Measurements from ENCODE around the gene C1QTNF4. TPM values are rescaled to one million over a fixed set of nuclear protein-coding genes. Genes with fewer than 3 reads are reported as not detected.
A peak's percentile ranks its signal among the peaks of the same experiment; 100 is the strongest.
"Not testable (repeated sequence)": the region's sequence is repeated elsewhere in the genome, so short reads cannot be mapped to it uniquely, and the experiment has no call there.

Gene C1QTNF4
- total and polyA plus RNA-seq, 8 donors = 0.68 to 8.4 (median 1.3) TPM; not detected in 1

- peaks cover 5 to 11% (median 10%) of the 10 kb centered on the region in 4 donors for H3K4me1 ChIP-seq
- no peak for TF ChIP-seq POLR2A (IDR thresholded peaks at IDR 0.05)
- no peak for TF ChIP-seq CTCF (IDR thresholded peaks at IDR 0.05)
- no peak for TF ChIP-seq POLR2AphosphoS5 (IDR thresholded peaks at IDR 0.05)
- TF ChIP-seq EP300 (IDR thresholded peaks at IDR 0.05) = no peak
- intact Hi-C loops (cut with DNase I; ENCODE audit: low total_unique reads) = no loop called here
- no peak overlapping the region for H3K27ac ChIP-seq
- H3K27me3 ChIP-seq = no peaks in the 10 kb centered on the region
- H3K36me3 ChIP-seq = no peaks in the 10 kb centered on the region
- H3K9me3 ChIP-seq = no peaks in the 10 kb centered on the region
- H3K4me3 ChIP-seq = no peak overlapping the region
- WGBS, 5 donors = 84 to 94% (median 88%) methylated on average over 2 of the region's 2 CpGs
- no peak for DNase-seq
Observed at GRCh38 chr11:47560426-47560825, 33.8 kb downstream of the C1QTNF4 start.

DNA sequence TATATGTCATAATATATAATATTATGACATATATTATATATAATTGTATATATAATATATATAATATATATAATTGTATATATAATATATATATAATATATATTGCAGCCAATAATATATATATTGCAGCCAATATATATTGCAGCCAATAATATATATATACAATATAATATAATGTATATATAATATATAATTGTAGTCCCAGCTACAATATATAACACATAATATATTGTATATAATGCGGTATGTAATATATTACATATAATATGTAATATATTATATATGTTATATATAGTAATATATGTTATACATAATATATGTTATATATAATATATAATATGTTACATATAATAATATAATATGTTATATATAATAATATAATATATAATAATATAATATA is 35.5 kb downstream of the C1QTNF4 start:
- no peaks in the 10 kb centered on the region for H3K36me3 ChIP-seq
- H3K27ac ChIP-seq = no peak overlapping the region
- DNase-seq = no peak
- 96 to 100% (median 100%) methylated on average over 1 of the region's 1 CpG for WGBS, 5 donors
- H3K27me3 ChIP-seq = no peaks in the 10 kb centered on the region
- intact Hi-C loops (cut with DNase I; ENCODE audit: low total_unique reads) = no loop called here
- H3K4me1 ChIP-seq = peaks cover 0 to 4% (median under 1%) of the 10 kb centered on the region in 4 donors
- no peaks in the 10 kb centered on the region for H3K9me3 ChIP-seq
- H3K4me3 ChIP-seq = no peak overlapping the region
- TF ChIP-seq POLR2AphosphoS5 (IDR thresholded peaks at IDR 0.05) = no peak
- TF ChIP-seq EP300 (IDR thresholded peaks at IDR 0.05) = no peak
- no peak for TF ChIP-seq POLR2A (IDR thresholded peaks at IDR 0.05)
- TF ChIP-seq CTCF (IDR thresholded peaks at IDR 0.05) = no peak

DNA sequence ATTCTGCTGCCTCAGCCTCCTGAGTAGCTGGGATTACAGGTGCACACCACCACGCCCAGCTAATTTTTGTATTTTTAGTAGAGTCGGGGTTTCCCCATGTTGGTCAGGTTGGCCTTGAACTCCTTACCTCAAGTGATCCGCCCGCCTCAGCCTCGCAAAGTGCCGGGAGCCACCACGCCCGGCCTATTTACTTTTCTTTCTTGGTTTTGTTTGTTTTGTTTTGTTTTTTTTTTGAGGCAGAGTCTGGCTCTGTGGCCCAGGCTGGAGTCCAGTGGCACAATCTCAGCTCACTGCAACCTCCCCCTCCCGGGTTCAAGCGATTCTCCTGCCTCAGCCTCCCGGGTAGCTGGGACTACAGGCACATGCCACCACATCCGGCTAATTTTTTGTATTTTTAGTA is 37.2 kb downstream of the C1QTNF4 start:
- H3K27ac ChIP-seq; H3K9me3 ChIP-seq; DNase-seq; H3K36me3 ChIP-seq; H3K4me3 ChIP-seq; H3K27me3 ChIP-seq; intact Hi-C loops (cut with DNase I; ENCODE audit: low total_unique reads): not testable (repeated sequence)
- WGBS, 5 donors = 56 to 74% (median 71%) methylated on average over 12 of the region's 12 CpGs
- peaks cover 0 to 10% (median 5%) of the 10 kb centered on the region in 4 donors for H3K4me1 ChIP-seq

GRCh38 chr11:47553406-47553743 is 40.8 kb downstream of the C1QTNF4 start:
- peak in 1 of 2 donors; percentile 27 for DNase-seq
- intact Hi-C loops (cut with DNase I; ENCODE audit: low total_unique reads) = no loop called here
- WGBS, 5 donors = 7 to 10% (median 8%) methylated on average over 9 of the region's 9 CpGs
- Histone ChIP-seq H3K4me1 (peaks cover 11 to 47% (median 36%) of the 10 kb centered on the region in 4 donors), H3K27ac (peak overlapping the region; percentile 87 to 97 (median 93)), H3K4me3 (peak overlapping the region; percentile 84 to 99 (median 92)), H3K36me3 (peaks cover 0 to 4% (median 0%) of the 10 kb centered on the region in 4 donors), H3K27me3 (no peaks in the 10 kb centered on the region), H3K9me3 (no peaks in the 10 kb centered on the region)
- TF ChIP-seq CTCF (IDR thresholded peaks at IDR 0.05) = peak in 1 of 7 experiments; percentile 12
- TF ChIP-seq EP300 (IDR thresholded peaks at IDR 0.05) = no peak

- H3K9me3 ChIP-seq = no peaks in the 10 kb centered on the region
- peaks cover 0 to 4% (median 0%) of the 10 kb centered on the region in 4 donors for H3K36me3 ChIP-seq
- H3K4me3 ChIP-seq = peak within 1 kb of the TSS; percentile 84 to 99 (median 92)
- no peaks in the 10 kb centered on the region for H3K27me3 ChIP-seq
- peaks cover 15 to 53% (median 42%) of the 10 kb centered on the region in 4 donors for H3K4me1 ChIP-seq
- intact Hi-C loops (cut with DNase I; ENCODE audit: low total_unique reads) = no loop called here
- peak; percentile 38 to 87 (median 76) for TF ChIP-seq POLR2AphosphoS5 (IDR thresholded peaks at IDR 0.05)
- no peak for TF ChIP-seq POLR2A (IDR thresholded peaks at IDR 0.05)
- peak in 5 of 7 experiments; percentile 47 to 95 (median 94) for TF ChIP-seq CTCF (IDR thresholded peaks at IDR 0.05)
- DNase-seq = peak; percentile 92 to 98
- 0 to 2% (median 0%) methylated on average over 52 to 87 of the region's 89 CpGs for WGBS, 5 donors
- peak within 1 kb of the TSS; percentile 87 to 97 (median 93) for H3K27ac ChIP-seq
Observed at GRCh38 chr11:47552566-47553405, 41.4 kb downstream of the C1QTNF4 start, which contains the start of gene CELF1. Gene CELF1, minus strand, starts transcription at chr11:47553132. Its CDS starts 53,609 bp downstream, at chr11:47499523.
